Measurements from ENCODE around the gene ZFR. TPM values are rescaled to one million over a fixed set of nuclear protein-coding genes. Genes with fewer than 3 reads are reported as not detected.
"Not testable (repeated sequence)": the region's sequence is repeated elsewhere in the genome, so short reads cannot be mapped to it uniquely, and the experiment has no call there.

The ZFR gene
- total and polyA plus RNA-seq, 4 donors: 40.4 to 64.9 (median 59.4) TPM

GRCh38 chr5:32406650-32407049, 37.9 kb downstream of the ZFR start:
- 83 to 87% methylated on average over 2 of the region's 2 CpGs for whole genome bisulfite sequencing, 2 donors
- intact Hi-C loops (cut with DNase I): no loop called here
- peaks cover 9 to 17% of the 10 kb centered on the region in 2 donors for H3K36me3 ChIP-seq (ENCODE audit: control insufficient read depth in 1 of 2, insufficient read depth in 2 of 2, low read length in 1 of 2)
- H3K4me1 ChIP-seq (ENCODE audit: control insufficient read depth in 1 of 2, insufficient read depth in 2 of 2, low read length in 2 of 2): no peaks in the 10 kb centered on the region
- DNase-seq: no peak
- no peak for ATAC-seq (ENCODE audit: low FRiP score)
- H3K27me3 ChIP-seq (ENCODE audit: control insufficient read depth in 1 of 2, insufficient read depth in 2 of 2, low read length in 1 of 2): no peaks in the 10 kb centered on the region
- no peak overlapping the region for H3K4me3 ChIP-seq (ENCODE audit: low read length in 2 of 2)
- no peaks in the 10 kb centered on the region for H3K9me3 ChIP-seq (ENCODE audit: control insufficient read depth, low read length)
- H3K27ac ChIP-seq (ENCODE audit: low read depth in 1 of 2, low read length in 2 of 2): no peak overlapping the region

GRCh38 chr5:32405507-32405906, 39.0 kb downstream of the ZFR start:
- no peak for DNase-seq
- 93 to 96% methylated on average over 5 of the region's 5 CpGs for WGBS, 2 donors
- H3K27me3 ChIP-seq (ENCODE audit: control insufficient read depth in 1 of 2, insufficient read depth in 2 of 2, low read length in 1 of 2): no peaks in the 10 kb centered on the region
- no peaks in the 10 kb centered on the region for H3K4me1 ChIP-seq (ENCODE audit: control insufficient read depth in 1 of 2, insufficient read depth in 2 of 2, low read length in 2 of 2)
- ATAC-seq (ENCODE audit: low FRiP score): no peak
- no peak overlapping the region for H3K4me3 ChIP-seq (ENCODE audit: low read length in 2 of 2)
- H3K27ac ChIP-seq (ENCODE audit: low read depth in 1 of 2, low read length in 2 of 2): no peak overlapping the region
- intact Hi-C loops (cut with DNase I): no loop called here
- peaks cover 11 to 17% of the 10 kb centered on the region in 2 donors for H3K36me3 ChIP-seq (ENCODE audit: control insufficient read depth in 1 of 2, insufficient read depth in 2 of 2, low read length in 1 of 2)
- H3K9me3 ChIP-seq (ENCODE audit: control insufficient read depth, low read length): no peaks in the 10 kb centered on the region

- DNase-seq (no peak), ATAC-seq (ENCODE audit: low FRiP score) (no peak)
- Histone ChIP-seq H3K9me3 (ENCODE audit: control insufficient read depth, low read length) (no peaks in the 10 kb centered on the region), H3K27ac (ENCODE audit: low read depth in 1 of 2, low read length in 2 of 2) (no peak overlapping the region), H3K4me1 (ENCODE audit: control insufficient read depth in 1 of 2, insufficient read depth in 2 of 2, low read length in 2 of 2) (no peaks in the 10 kb centered on the region), H3K27me3 (ENCODE audit: control insufficient read depth in 1 of 2, insufficient read depth in 2 of 2, low read length in 1 of 2) (no peaks in the 10 kb centered on the region), H3K4me3 (ENCODE audit: low read length in 2 of 2) (no peak overlapping the region), H3K36me3 (ENCODE audit: control insufficient read depth in 1 of 2, insufficient read depth in 2 of 2, low read length in 1 of 2) (peaks cover 11 to 17% of the 10 kb centered on the region in 2 donors)
- WGBS, 2 donors: 82 to 84% methylated on average over 6 of the region's 6 CpGs
- intact Hi-C loops (cut with DNase I): no loop called here
Observed at GRCh38 chr5:32403760-32404159, 40.8 kb downstream of the ZFR start.

- DNase-seq: no peak
- WGBS, 2 donors: 90 to 92% methylated on average over 1 of the region's 1 CpG
- H3K36me3 ChIP-seq (ENCODE audit: control insufficient read depth in 1 of 2, insufficient read depth in 2 of 2, low read length in 1 of 2): peaks cover 14 to 18% of the 10 kb centered on the region in 2 donors
Observed at GRCh38 chr5:32400401-32400800, 44.1 kb downstream of the ZFR start.

GRCh38 chr5:32398754-32399153, 45.8 kb downstream of the ZFR start:
- H3K27me3 ChIP-seq (ENCODE audit: control insufficient read depth in 1 of 2, insufficient read depth in 2 of 2, low read length in 1 of 2); H3K4me1 ChIP-seq (ENCODE audit: control insufficient read depth in 1 of 2, insufficient read depth in 2 of 2, low read length in 2 of 2); ATAC-seq (ENCODE audit: low FRiP score); H3K4me3 ChIP-seq (ENCODE audit: low read length in 2 of 2); H3K9me3 ChIP-seq (ENCODE audit: control insufficient read depth, low read length); DNase-seq; H3K27ac ChIP-seq (ENCODE audit: low read depth in 1 of 2, low read length in 2 of 2); intact Hi-C loops (cut with DNase I): not testable (repeated sequence)
- WGBS, 2 donors: 95 to 96% methylated on average over 10 of the region's 10 CpGs
- H3K36me3 ChIP-seq (ENCODE audit: control insufficient read depth in 1 of 2, insufficient read depth in 2 of 2, low read length in 1 of 2): peaks cover 12 to 16% of the 10 kb centered on the region in 2 donors

More at GRCh38 chr5:32400401-32400800, 44.1 kb downstream of the ZFR start:
- H3K27ac ChIP-seq (ENCODE audit: low read depth in 1 of 2, low read length in 2 of 2): no peak overlapping the region
- no peaks in the 10 kb centered on the region for H3K9me3 ChIP-seq (ENCODE audit: control insufficient read depth, low read length)
- no peaks in the 10 kb centered on the region for H3K27me3 ChIP-seq (ENCODE audit: control insufficient read depth in 1 of 2, insufficient read depth in 2 of 2, low read length in 1 of 2)
- intact Hi-C loops (cut with DNase I): no loop called here
- H3K4me3 ChIP-seq (ENCODE audit: low read length in 2 of 2): no peak overlapping the region
- no peaks in the 10 kb centered on the region for H3K4me1 ChIP-seq (ENCODE audit: control insufficient read depth in 1 of 2, insufficient read depth in 2 of 2, low read length in 2 of 2)
- no peak for ATAC-seq (ENCODE audit: low FRiP score)

GRCh38 chr5:32394981-32395380, 49.6 kb downstream of the ZFR start:
- Histone ChIP-seq H3K4me1 (ENCODE audit: control insufficient read depth in 1 of 2, insufficient read depth in 2 of 2, low read length in 2 of 2) (no peaks in the 10 kb centered on the region), H3K9me3 (ENCODE audit: control insufficient read depth, low read length) (no peaks in the 10 kb centered on the region), H3K4me3 (ENCODE audit: low read length in 2 of 2) (no peak overlapping the region), H3K27ac (ENCODE audit: low read depth in 1 of 2, low read length in 2 of 2) (no peak overlapping the region), H3K36me3 (ENCODE audit: control insufficient read depth in 1 of 2, insufficient read depth in 2 of 2, low read length in 1 of 2) (peaks cover 4 to 5% of the 10 kb centered on the region in 2 donors), H3K27me3 (ENCODE audit: control insufficient read depth in 1 of 2, insufficient read depth in 2 of 2, low read length in 1 of 2) (no peaks in the 10 kb centered on the region)
- 83 to 85% methylated on average over 4 of the region's 4 CpGs for WGBS, 2 donors
- DNase-seq (no peak), ATAC-seq (ENCODE audit: low FRiP score) (no peak)
- intact Hi-C loops (cut with DNase I): no loop called here

GRCh38 chr5:32392039-32392438, 52.5 kb downstream of the ZFR start:
- H3K27ac ChIP-seq (ENCODE audit: low read depth in 1 of 2, low read length in 2 of 2): no peak overlapping the region
- intact Hi-C loops (cut with DNase I): no loop called here
- no peak for ATAC-seq (ENCODE audit: low FRiP score)
- H3K27me3 ChIP-seq (ENCODE audit: control insufficient read depth in 1 of 2, insufficient read depth in 2 of 2, low read length in 1 of 2): no peaks in the 10 kb centered on the region
- no peak for DNase-seq
- H3K4me1 ChIP-seq (ENCODE audit: control insufficient read depth in 1 of 2, insufficient read depth in 2 of 2, low read length in 2 of 2): no peaks in the 10 kb centered on the region
- no peak overlapping the region for H3K4me3 ChIP-seq (ENCODE audit: low read length in 2 of 2)
- 75 to 79% methylated on average over 3 of the region's 3 CpGs for WGBS, 2 donors
- H3K36me3 ChIP-seq (ENCODE audit: control insufficient read depth in 1 of 2, insufficient read depth in 2 of 2, low read length in 1 of 2): peaks cover 4% of the 10 kb centered on the region in 2 donors
- H3K9me3 ChIP-seq (ENCODE audit: control insufficient read depth, low read length): no peaks in the 10 kb centered on the region

GRCh38 chr5:32390819-32391591, 53.5 kb downstream of the ZFR start:
- DNase-seq (no peak), ATAC-seq (ENCODE audit: low FRiP score) (peak; percentile 53)
- H3K9me3 ChIP-seq (ENCODE audit: control insufficient read depth, low read length): no peaks in the 10 kb centered on the region
- peaks cover 1 to 2% of the 10 kb centered on the region in 2 donors for H3K36me3 ChIP-seq (ENCODE audit: control insufficient read depth in 1 of 2, insufficient read depth in 2 of 2, low read length in 1 of 2)
- 86% methylated on average over 10 of the region's 10 CpGs for WGBS, 2 donors
- intact Hi-C loops (cut with DNase I): no loop called here
- no peak overlapping the region for H3K4me3 ChIP-seq (ENCODE audit: low read length in 2 of 2)
- no peak overlapping the region for H3K27ac ChIP-seq (ENCODE audit: low read depth in 1 of 2, low read length in 2 of 2)
- H3K4me1 ChIP-seq (ENCODE audit: control insufficient read depth in 1 of 2, insufficient read depth in 2 of 2, low read length in 2 of 2): no peaks in the 10 kb centered on the region
- no peaks in the 10 kb centered on the region for H3K27me3 ChIP-seq (ENCODE audit: control insufficient read depth in 1 of 2, insufficient read depth in 2 of 2, low read length in 1 of 2)

- Histone ChIP-seq H3K4me3 (ENCODE audit: low read length in 2 of 2) (no peak overlapping the region), H3K4me1 (ENCODE audit: control insufficient read depth in 1 of 2, insufficient read depth in 2 of 2, low read length in 2 of 2) (no peaks in the 10 kb centered on the region), H3K27ac (ENCODE audit: low read depth in 1 of 2, low read length in 2 of 2) (no peak overlapping the region), H3K9me3 (ENCODE audit: control insufficient read depth, low read length) (no peaks in the 10 kb centered on the region), H3K27me3 (ENCODE audit: control insufficient read depth in 1 of 2, insufficient read depth in 2 of 2, low read length in 1 of 2) (no peaks in the 10 kb centered on the region), H3K36me3 (ENCODE audit: control insufficient read depth in 1 of 2, insufficient read depth in 2 of 2, low read length in 1 of 2) (no peaks in the 10 kb centered on the region)
- 60 to 66% methylated on average over 6 of the region's 6 CpGs for WGBS, 2 donors
- intact Hi-C loops (cut with DNase I): no loop called here
- DNase-seq (no peak), ATAC-seq (ENCODE audit: low FRiP score) (no peak)
Observed at GRCh38 chr5:32388432-32389129, 56.0 kb downstream of the ZFR start.
